ENCODE results near the gene RAB3GAP2.

GRCh38 chr1:220239213-220239612 is 33.0 kb downstream of the RAB3GAP2 start:
- TF ChIP-seq, protein P1, sequence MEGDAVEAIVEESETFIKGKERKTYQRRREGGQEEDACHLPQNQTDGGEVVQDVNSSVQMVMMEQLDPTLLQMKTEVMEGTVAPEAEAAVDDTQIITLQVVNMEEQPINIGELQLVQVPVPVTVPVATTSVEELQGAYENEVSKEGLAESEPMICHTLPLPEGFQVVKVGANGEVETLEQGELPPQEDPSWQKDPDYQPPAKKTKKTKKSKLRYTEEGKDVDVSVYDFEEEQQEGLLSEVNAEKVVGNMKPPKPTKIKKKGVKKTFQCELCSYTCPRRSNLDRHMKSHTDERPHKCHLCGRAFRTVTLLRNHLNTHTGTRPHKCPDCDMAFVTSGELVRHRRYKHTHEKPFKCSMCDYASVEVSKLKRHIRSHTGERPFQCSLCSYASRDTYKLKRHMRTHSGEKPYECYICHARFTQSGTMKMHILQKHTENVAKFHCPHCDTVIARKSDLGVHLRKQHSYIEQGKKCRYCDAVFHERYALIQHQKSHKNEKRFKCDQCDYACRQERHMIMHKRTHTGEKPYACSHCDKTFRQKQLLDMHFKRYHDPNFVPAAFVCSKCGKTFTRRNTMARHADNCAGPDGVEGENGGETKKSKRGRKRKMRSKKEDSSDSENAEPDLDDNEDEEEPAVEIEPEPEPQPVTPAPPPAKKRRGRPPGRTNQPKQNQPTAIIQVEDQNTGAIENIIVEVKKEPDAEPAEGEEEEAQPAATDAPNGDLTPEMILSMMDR (IDR thresholded peaks at IDR 0.05; ENCODE audit: insufficient read depth, low read length), result no peak
- TF ChIP-seq REST (IDR thresholded peaks at IDR 0.05; ENCODE audit: insufficient replicate concordance, low read depth) (no peak), GABPA (IDR thresholded peaks at IDR 0.05; ENCODE audit: low read depth) (no peak), POLR2AphosphoS5 (IDR thresholded peaks at IDR 0.05; ENCODE audit: low read depth) (no peak)
